Naive thymus-derived CD4-positive, alpha-beta T cell (primary cell): ENCODE data around the gene IVNS1ABP. TPM values are rescaled to one million over a fixed set of nuclear protein-coding genes. Genes with fewer than 3 reads are reported as not detected.

ENCODE experiments used
- ATAC-seq: fragments of 150-1000 bp; cut with Tn5 transposase; 2 replicates; pipeline ENCODE4 v1.10.0; 2021; ENCODE audit warnings: mild to moderate bottlenecking, moderate library complexity
- CTCF ChIA-PET: fragments of 350-600 bp; sonication (Branson Sonifier 250); formaldehyde crosslinking; loops from one replicate; lab custom pipeline; 2021; ENCODE audit warnings: antibody characterized with exemption; lab: Charles Lee
- POLR2A ChIA-PET: fragments of 350-600 bp; sonication (Branson Sonifier 250); formaldehyde crosslinking; loops from one replicate; lab custom pipeline; 2021; ENCODE audit warnings: antibody characterized with exemption, inconsistent platforms; lab: Charles Lee
- DNase-seq, 9 donors: peaks; one replicate each; pipeline versions ENCODE4 v3.0.0 to v3.0.0-alpha.2; 2020 to 2022; ENCODE audit warnings: mixed read lengths in 1 of 9
- H3K27ac ChIP-seq: one replicate; pipeline ENCODE4 v1.7.0; 2013; ENCODE audit warnings: mild to moderate bottlenecking, low read depth, low read length, moderate library complexity
- H3K27me3 ChIP-seq, 2 donors: one replicate each; pipeline ENCODE4 v1.7.0; 2013; ENCODE audit warnings: low read length in 2 of 2, mild to moderate bottlenecking in 2 of 2, moderate library complexity in 2 of 2; ENCODE audit not compliant: control insufficient read depth in 2 of 2, insufficient read depth in 2 of 2
- H3K36me3 ChIP-seq, 3 experiments: 1 replicate in 2 of 3; 2 replicates in 1 of 3; pipeline ENCODE4 v1.7.0; 2013; ENCODE audit warnings: low read length in 3 of 3, mild to moderate bottlenecking in 3 of 3, moderate library complexity in 1 of 3; ENCODE audit not compliant: insufficient read depth in 3 of 3, control insufficient read depth in 2 of 3
- H3K4me1 ChIP-seq, 2 donors: one replicate each; pipeline ENCODE4 v1.7.0; 2013; ENCODE audit warnings: low read length in 2 of 2, mild to moderate bottlenecking in 2 of 2, moderate library complexity in 1 of 2; ENCODE audit not compliant: control insufficient read depth in 2 of 2, insufficient read depth in 2 of 2
- H3K4me3 ChIP-seq: 2 replicates; pipeline ENCODE4 v1.7.0; 2013; ENCODE audit warnings: mild to moderate bottlenecking, low read length
- H3K9me3 ChIP-seq, 3 experiments: 1 replicate in 2 of 3; 2 replicates in 1 of 3; pipeline ENCODE4 v1.7.0; 2013; ENCODE audit warnings: low read length in 3 of 3; ENCODE audit not compliant: control insufficient read depth in 2 of 3
- H3K27ac Mint-ChIP-seq, 9 donors: one replicate each; pipeline ENCODE4 v1.8.0; 2020 to 2022; ENCODE audit warnings: mixed read lengths in 9 of 9, mild to moderate bottlenecking in 8 of 9, moderate library complexity in 5 of 9, inconsistent platforms in 2 of 9
- H3K27me3 Mint-ChIP-seq, 5 donors: one replicate each; pipeline ENCODE4 v1.8.0; 2021 to 2022; ENCODE audit warnings: mixed read lengths in 5 of 5, mild to moderate bottlenecking in 1 of 5
- H3K36me3 Mint-ChIP-seq, 5 donors: one replicate each; pipeline ENCODE4 v1.8.0; 2020 to 2022; ENCODE audit warnings: mixed read lengths in 5 of 5, mild to moderate bottlenecking in 3 of 5, inconsistent platforms in 1 of 5
- H3K4me1 Mint-ChIP-seq, 7 donors: one replicate each; pipeline ENCODE4 v1.8.0; 2020 to 2022; ENCODE audit warnings: mixed read lengths in 7 of 7, mild to moderate bottlenecking in 3 of 7, inconsistent platforms in 1 of 7
- H3K4me3 Mint-ChIP-seq, 10 donors: one replicate each; pipeline ENCODE4 v1.8.0; 2020 to 2022; ENCODE audit warnings: mild to moderate bottlenecking in 10 of 10, mixed read lengths in 10 of 10, moderate library complexity in 6 of 10, inconsistent platforms in 2 of 10
- H3K9me3 Mint-ChIP-seq, 11 donors: one replicate each; pipeline ENCODE4 v1.8.0; 2020 to 2022; ENCODE audit warnings: mixed read lengths in 11 of 11, mild to moderate bottlenecking in 4 of 11, inconsistent platforms in 1 of 11, moderate library complexity in 1 of 11
- intact Hi-C, 2 donors: fragments of 100-400 bp; cut with micrococcal nuclease; formaldehyde crosslinking; loops; one replicate each; pipeline ENCODE4 v1.15.1; 2023
- polyA plus RNA-seq, 2 donors: library from polyadenylated mRNA; unstranded; fragments of 300-500 nt; fragmentation: Illumina TruSeq; gene quantifications; one replicate each; pipeline ENCODE4 v1.2.3, GENCODE V29; 2021
- total RNA-seq, 6 experiments: library from RNA in 5 of 6; stranded (reverse) in 5 of 6; gene quantifications; 1 replicate in 5 of 6; 2 replicates in 1 of 6; pipeline ENCODE4 v1.2.3 and lab custom pipeline; 2021 to 2026

IVNS1ABP gene
- total and polyA plus RNA-seq, 7 experiments from 2014 or later, result 67.0 to 268 (median 172) TPM

GRCh38 chr1:185288435-185288834 is 28.6 kb downstream of the IVNS1ABP start:
- ChIA-PET CTCF (no interaction called here), POLR2A (no interaction called here)
- DNase-seq (no peak), ATAC-seq (no peak)
- H3K27ac ChIP-seq, result no peak overlapping the region
- no peaks in the 10 kb centered on the region for H3K36me3 ChIP-seq
- peak overlapping the region in 5 of 9 donors; percentile 43 to 82 (median 48) for H3K27ac Mint-ChIP-seq
- no peak overlapping the region for H3K4me3 ChIP-seq
- peaks cover 0 to 13% (median 0%) of the 10 kb centered on the region in 11 donors for H3K9me3 Mint-ChIP-seq
- H3K36me3 Mint-ChIP-seq, result peaks cover 0 to 41% (median 13%) of the 10 kb centered on the region in 5 donors
- H3K4me3 Mint-ChIP-seq, result peak overlapping the region in 1 of 10 donors; percentile 63
- intact Hi-C loops, result loop anchor here (1.0 to 10.0 kb wide), 2 partner anchors 9 to 134 kb away; partner anchors contain the start of genes SWT1 (in 2 of the 2) and TRMT1L (in 2 of the 2)
- H3K4me1 Mint-ChIP-seq, result peaks cover 23 to 76% (median 61%) of the 10 kb centered on the region in 7 donors
- no peaks in the 10 kb centered on the region for H3K27me3 ChIP-seq
- H3K9me3 ChIP-seq, result no peaks in the 10 kb centered on the region
- H3K27me3 Mint-ChIP-seq, result no peaks in the 10 kb centered on the region
- peaks cover 0 to 34% of the 10 kb centered on the region in 2 donors for H3K4me1 ChIP-seq

- no peaks in the 10 kb centered on the region for H3K9me3 ChIP-seq
- H3K27me3 Mint-ChIP-seq, result no peaks in the 10 kb centered on the region
- peaks cover 0 to 35% (median 8%) of the 10 kb centered on the region in 5 donors for H3K36me3 Mint-ChIP-seq
- H3K9me3 Mint-ChIP-seq, result peaks cover 0 to 13% (median 0%) of the 10 kb centered on the region in 11 donors
- DNase-seq, result no peak
- H3K36me3 ChIP-seq, result no peaks in the 10 kb centered on the region
- ChIA-PET CTCF (no interaction called here), POLR2A (no interaction called here)
- peaks cover 2 to 37% of the 10 kb centered on the region in 2 donors for H3K4me1 ChIP-seq
- no peak overlapping the region for H3K27ac ChIP-seq
- intact Hi-C loops, result loop anchor here (10.0 kb wide), 1 partner anchor 133 kb away; the partner anchor contains the start of genes SWT1 (in 2 of the 2) and TRMT1L (in 2 of the 2)
- no peak overlapping the region for H3K4me3 ChIP-seq
- H3K27ac Mint-ChIP-seq, result no peak overlapping the region
- no peaks in the 10 kb centered on the region for H3K27me3 ChIP-seq
- ATAC-seq, result no peak
- peaks cover 32 to 78% (median 62%) of the 10 kb centered on the region in 7 donors for H3K4me1 Mint-ChIP-seq
- no peak overlapping the region for H3K4me3 Mint-ChIP-seq
Measured at GRCh38 chr1:185287451-185287850, 29.6 kb downstream of the IVNS1ABP start.

- DNase-seq (no peak), ATAC-seq (no peak)
- CTCF ChIA-PET, result interaction anchor here (2.7 kb wide), 1 partner anchor 46 kb away, joined by 10 read pairs; no protein-coding TSS in a partner anchor
- Mint-ChIP-seq H3K4me1 (peaks cover 46 to 87% (median 80%) of the 10 kb centered on the region in 7 donors), H3K36me3 (peaks cover 8 to 37% (median 11%) of the 10 kb centered on the region in 5 donors), H3K9me3 (peaks cover 0 to 17% (median 6%) of the 10 kb centered on the region in 11 donors), H3K4me3 (peak overlapping the region in 5 of 10 donors; percentile 8 to 76 (median 24)), H3K27me3 (no peaks in the 10 kb centered on the region), H3K27ac (peak overlapping the region in 8 of 9 donors; percentile 74 to 98 (median 84))
- POLR2A ChIA-PET, result interaction anchor here (0.8 to 2.2 kb wide), 4 partner anchors 9 to 46 kb away, joined by 3 to 9 read pairs (median 6); partner anchors contain the start of gene IVNS1ABP
- Histone ChIP-seq H3K9me3 (no peaks in the 10 kb centered on the region), H3K27ac (no peak overlapping the region), H3K27me3 (no peaks in the 10 kb centered on the region), H3K4me1 (peaks cover 23 to 62% of the 10 kb centered on the region in 2 donors), H3K36me3 (no peaks in the 10 kb centered on the region), H3K4me3 (no peak overlapping the region)
- intact Hi-C loops, result loop anchor here (5.0 to 10.0 kb wide), 2 partner anchors 42 to 130 kb away; partner anchors contain the start of genes SWT1 (in 2 of the 2) and TRMT1L (in 2 of the 2)
Measured at GRCh38 chr1:185284533-185285276, 32.3 kb downstream of the IVNS1ABP start.

GRCh38 chr1:185284116-185284515 is 32.9 kb downstream of the IVNS1ABP start:
- ChIA-PET CTCF (no interaction called here), POLR2A (interaction anchor here (0.8 to 2.2 kb wide), 4 partner anchors 9 to 45 kb away, joined by 3 to 9 read pairs (median 6); partner anchors contain the start of gene IVNS1ABP)
- Mint-ChIP-seq H3K27ac (peak overlapping the region in 7 of 9 donors; percentile 31 to 98 (median 86)), H3K4me3 (peak overlapping the region in 3 of 10 donors; percentile 2 to 76 (median 6)), H3K27me3 (no peaks in the 10 kb centered on the region), H3K9me3 (peaks cover 0 to 17% (median 10%) of the 10 kb centered on the region in 11 donors), H3K36me3 (peaks cover 8 to 34% (median 14%) of the 10 kb centered on the region in 5 donors), H3K4me1 (peaks cover 46 to 87% (median 80%) of the 10 kb centered on the region in 7 donors)
- Histone ChIP-seq H3K27me3 (no peaks in the 10 kb centered on the region), H3K4me3 (no peak overlapping the region), H3K36me3 (no peaks in the 10 kb centered on the region), H3K9me3 (no peaks in the 10 kb centered on the region), H3K4me1 (peaks cover 23 to 61% of the 10 kb centered on the region in 2 donors), H3K27ac (no peak overlapping the region)
- intact Hi-C loops, result loop anchor here (5.0 to 10.0 kb wide), 2 partner anchors 42 to 129 kb away; partner anchors contain the start of genes SWT1 (in 2 of the 2) and TRMT1L (in 2 of the 2)
- DNase-seq, result no peak
- ATAC-seq, result no peak

- no peaks in the 10 kb centered on the region for H3K27me3 ChIP-seq
- no peaks in the 10 kb centered on the region for H3K36me3 ChIP-seq
- Mint-ChIP-seq H3K27ac (peak overlapping the region; percentile 86 to 100 (median 96)), H3K27me3 (no peaks in the 10 kb centered on the region), H3K4me1 (peaks cover 40 to 75% (median 71%) of the 10 kb centered on the region in 7 donors), H3K36me3 (peaks cover 16 to 29% (median 22%) of the 10 kb centered on the region in 5 donors), H3K9me3 (peaks cover 0 to 25% (median 12%) of the 10 kb centered on the region in 11 donors), H3K4me3 (peak overlapping the region; percentile 62 to 88 (median 75))
- intact Hi-C loops, result loop anchor here (1.0 to 10.0 kb wide), 9 partner anchors 10 to 286 kb away; partner anchors contain the start of genes SWT1 (in 2 of the 2), TRMT1L (in 2 of the 2) and IVNS1ABP (in 1 of the 2)
- peak; percentile 92 for ATAC-seq
- ChIA-PET CTCF (interaction anchor here (1.0 to 2.5 kb wide), 7 partner anchors 10 to 389 kb away, joined by 3 to 19 read pairs (median 4); partner anchors contain the start of gene IVNS1ABP), POLR2A (interaction anchor here (0.7 to 5.7 kb wide), 17 partner anchors 10 to 532 kb away, joined by 3 to 54 read pairs (median 6); partner anchors contain the start of gene IVNS1ABP)
- DNase-seq, result peak in 7 of 9 donors; percentile 56 to 81 (median 72)
- peaks cover 23 to 55% of the 10 kb centered on the region in 2 donors for H3K4me1 ChIP-seq
- peak overlapping the region; percentile 11 for H3K4me3 ChIP-seq
- H3K27ac ChIP-seq, result peak overlapping the region; percentile 59
- H3K9me3 ChIP-seq, result no peaks in the 10 kb centered on the region
Measured at GRCh38 chr1:185281245-185281644, 35.8 kb downstream of the IVNS1ABP start.

GRCh38 chr1:185280589-185280988 is 36.5 kb downstream of the IVNS1ABP start:
- Histone ChIP-seq H3K36me3 (no peaks in the 10 kb centered on the region), H3K27me3 (no peaks in the 10 kb centered on the region), H3K9me3 (no peaks in the 10 kb centered on the region), H3K4me3 (no peak overlapping the region), H3K27ac (peak overlapping the region; percentile 59), H3K4me1 (peaks cover 23 to 55% of the 10 kb centered on the region in 2 donors)
- H3K36me3 Mint-ChIP-seq, result peaks cover 16 to 30% (median 22%) of the 10 kb centered on the region in 5 donors
- no peaks in the 10 kb centered on the region for H3K27me3 Mint-ChIP-seq
- DNase-seq, result peak in 1 of 9 donors; percentile 13
- peak overlapping the region; percentile 86 to 100 (median 96) for H3K27ac Mint-ChIP-seq
- H3K9me3 Mint-ChIP-seq, result peaks cover 0 to 25% (median 12%) of the 10 kb centered on the region in 11 donors
- ATAC-seq, result no peak
- ChIA-PET POLR2A (interaction anchor here (0.7 to 5.7 kb wide), 12 partner anchors 10 to 532 kb away, joined by 3 to 54 read pairs (median 6); partner anchors contain the start of gene IVNS1ABP), CTCF (interaction anchor here (0.6 to 2.5 kb wide), 7 partner anchors 10 to 390 kb away, joined by 3 to 19 read pairs (median 3); no protein-coding TSS in a partner anchor)
- intact Hi-C loops, result loop anchor here (2.0 to 10.0 kb wide), 4 partner anchors 14 to 126 kb away; partner anchors contain the start of genes SWT1 (in 2 of the 2) and TRMT1L (in 2 of the 2)
- H3K4me3 Mint-ChIP-seq, result peak overlapping the region in 8 of 10 donors; percentile 51 to 88 (median 72)
- H3K4me1 Mint-ChIP-seq, result peaks cover 37 to 72% (median 67%) of the 10 kb centered on the region in 7 donors
